ENCODE data around the gene NSDHL.

The NSDHL gene

DNA sequence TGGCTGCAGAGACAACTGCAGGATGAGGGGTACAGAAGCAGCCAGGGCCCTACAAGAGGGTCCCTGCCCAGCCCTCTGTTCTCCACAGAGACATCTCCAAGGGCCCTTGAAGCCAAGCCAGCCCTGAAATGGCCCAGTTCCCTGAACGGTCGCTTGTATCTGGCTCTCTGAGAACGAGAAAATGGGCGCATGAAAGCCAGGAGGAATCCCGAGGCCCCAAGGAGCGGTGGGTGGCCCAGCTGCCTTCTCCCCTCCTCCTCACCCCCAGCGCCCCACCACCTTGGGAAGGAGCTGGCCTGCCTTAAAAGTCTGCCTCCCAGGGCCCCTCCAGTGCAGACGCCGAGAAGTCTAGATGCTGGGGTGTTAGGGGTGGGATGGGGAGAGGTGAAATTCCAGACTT is 72.7 kb downstream of the NSDHL start:
- H3K4me2 ChIP-seq (ENCODE audit: low read depth, low read length), result no peak overlapping the region
- H4K20me1 ChIP-seq (ENCODE audit: insufficient read depth, low read length), result no peaks in the 10 kb centered on the region
- H3K4me3 ChIP-seq (ENCODE audit: low read length), result no peak overlapping the region
- no peaks in the 10 kb centered on the region for H3K36me3 ChIP-seq (replicated peaks; ENCODE audit: insufficient read depth, low read length)
- H3F3A ChIP-seq (ENCODE audit: insufficient read depth, low read length), result no peaks in the 10 kb centered on the region
- no peak for DNase-seq
- H3K79me2 ChIP-seq (ENCODE audit: low read length), result no peaks in the 10 kb centered on the region
- H3K9me2 ChIP-seq (replicated peaks; ENCODE audit: insufficient read depth, low read length), result no peaks in the 10 kb centered on the region
- H2AFZ ChIP-seq (ENCODE audit: low read length), result no peak overlapping the region
- no peak overlapping the region for H3K27ac ChIP-seq (ENCODE audit: low read length)
- no peaks in the 10 kb centered on the region for H3K4me1 ChIP-seq (ENCODE audit: low read length)
- TF ChIP-seq EZH2 (optimal IDR thresholded peaks at IDR 0.05; ENCODE audit: low read depth, low read length) (no peak), EZH2phosphoT487 (IDR thresholded peaks at IDR 0.05; ENCODE audit: low read length) (no peak)
- TF ChIP-seq, protein P1, sequence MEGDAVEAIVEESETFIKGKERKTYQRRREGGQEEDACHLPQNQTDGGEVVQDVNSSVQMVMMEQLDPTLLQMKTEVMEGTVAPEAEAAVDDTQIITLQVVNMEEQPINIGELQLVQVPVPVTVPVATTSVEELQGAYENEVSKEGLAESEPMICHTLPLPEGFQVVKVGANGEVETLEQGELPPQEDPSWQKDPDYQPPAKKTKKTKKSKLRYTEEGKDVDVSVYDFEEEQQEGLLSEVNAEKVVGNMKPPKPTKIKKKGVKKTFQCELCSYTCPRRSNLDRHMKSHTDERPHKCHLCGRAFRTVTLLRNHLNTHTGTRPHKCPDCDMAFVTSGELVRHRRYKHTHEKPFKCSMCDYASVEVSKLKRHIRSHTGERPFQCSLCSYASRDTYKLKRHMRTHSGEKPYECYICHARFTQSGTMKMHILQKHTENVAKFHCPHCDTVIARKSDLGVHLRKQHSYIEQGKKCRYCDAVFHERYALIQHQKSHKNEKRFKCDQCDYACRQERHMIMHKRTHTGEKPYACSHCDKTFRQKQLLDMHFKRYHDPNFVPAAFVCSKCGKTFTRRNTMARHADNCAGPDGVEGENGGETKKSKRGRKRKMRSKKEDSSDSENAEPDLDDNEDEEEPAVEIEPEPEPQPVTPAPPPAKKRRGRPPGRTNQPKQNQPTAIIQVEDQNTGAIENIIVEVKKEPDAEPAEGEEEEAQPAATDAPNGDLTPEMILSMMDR (IDR thresholded peaks at IDR 0.05; ENCODE audit: low read length), result no peak
- no peaks in the 10 kb centered on the region for H3K9me3 ChIP-seq (replicated peaks; ENCODE audit: insufficient read depth, low read length)
- H3K9ac ChIP-seq (ENCODE audit: low read length), result no peak overlapping the region
- H3K27me3 ChIP-seq (replicated peaks; ENCODE audit: insufficient read depth, low read length), result no peaks in the 10 kb centered on the region

DNA sequence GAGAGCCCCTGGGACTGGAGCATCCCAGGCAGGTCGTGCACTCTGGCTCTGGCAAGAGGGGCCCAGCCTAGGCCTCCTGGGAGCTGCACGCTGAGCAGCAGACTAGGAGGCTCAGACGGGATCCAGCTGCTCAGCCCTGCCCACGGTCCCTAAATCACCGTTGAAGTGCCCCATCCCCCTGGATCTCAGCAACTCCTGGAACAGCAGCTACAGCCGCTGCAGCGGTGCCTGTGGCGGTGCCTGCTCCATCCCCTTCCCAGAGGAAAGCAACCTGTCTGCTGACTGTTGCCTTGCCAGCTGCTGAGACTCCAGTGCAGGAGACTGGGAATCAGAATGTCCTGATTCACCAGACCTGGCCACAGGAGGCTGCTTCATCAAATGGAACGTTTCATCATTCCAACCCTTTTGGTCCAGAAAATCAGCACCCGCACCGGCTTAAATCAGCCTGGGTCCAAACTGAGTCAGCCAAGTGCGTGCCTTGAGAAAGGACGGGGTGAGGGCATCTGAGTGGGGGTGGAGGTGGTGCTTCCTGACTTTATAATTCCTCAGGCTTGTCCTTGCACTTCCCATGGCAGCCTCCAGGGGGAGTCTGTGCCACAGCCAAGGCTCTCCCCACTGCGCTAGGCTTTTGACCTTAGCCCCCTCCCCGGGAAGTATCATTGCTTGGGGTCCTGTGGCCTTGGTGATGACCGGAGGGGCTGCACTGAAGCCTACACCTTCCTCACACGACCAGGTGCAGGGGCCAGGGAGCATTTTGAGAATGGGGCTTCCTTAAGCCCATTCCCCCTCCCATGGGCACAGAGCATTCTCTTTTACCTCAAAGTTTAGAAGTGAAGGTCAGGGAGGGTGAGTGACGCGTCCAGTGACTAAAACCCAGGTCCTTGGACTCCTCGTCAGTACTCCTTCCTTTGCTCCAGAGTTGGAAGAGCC is 73.6 kb downstream of the NSDHL start:
- TF ChIP-seq, protein P1 (IDR thresholded peaks at IDR 0.05; ENCODE audit: low read length), result peak; percentile 61
- TF ChIP-seq EZH2phosphoT487 (IDR thresholded peaks at IDR 0.05; ENCODE audit: low read length) (no peak), EZH2 (optimal IDR thresholded peaks at IDR 0.05; ENCODE audit: low read depth, low read length) (no peak)
- H2AFZ ChIP-seq (ENCODE audit: low read length), result no peak overlapping the region
- no peak for DNase-seq
- no peaks in the 10 kb centered on the region for H3K27me3 ChIP-seq (replicated peaks; ENCODE audit: insufficient read depth, low read length)
- H3K36me3 ChIP-seq (replicated peaks; ENCODE audit: insufficient read depth, low read length), result no peaks in the 10 kb centered on the region
- no peaks in the 10 kb centered on the region for H4K20me1 ChIP-seq (ENCODE audit: insufficient read depth, low read length)
- no peaks in the 10 kb centered on the region for H3K9me3 ChIP-seq (replicated peaks; ENCODE audit: insufficient read depth, low read length)
- no peaks in the 10 kb centered on the region for H3F3A ChIP-seq (ENCODE audit: insufficient read depth, low read length)
- no peak overlapping the region for H3K27ac ChIP-seq (ENCODE audit: low read length)
- H3K9ac ChIP-seq (ENCODE audit: low read length), result no peak overlapping the region
- H3K79me2 ChIP-seq (ENCODE audit: low read length), result no peaks in the 10 kb centered on the region
- no peak overlapping the region for H3K4me3 ChIP-seq (ENCODE audit: low read length)
- no peaks in the 10 kb centered on the region for H3K4me1 ChIP-seq (ENCODE audit: low read length)
- no peaks in the 10 kb centered on the region for H3K9me2 ChIP-seq (replicated peaks; ENCODE audit: insufficient read depth, low read length)
- H3K4me2 ChIP-seq (ENCODE audit: low read depth, low read length), result no peak overlapping the region

DNA sequence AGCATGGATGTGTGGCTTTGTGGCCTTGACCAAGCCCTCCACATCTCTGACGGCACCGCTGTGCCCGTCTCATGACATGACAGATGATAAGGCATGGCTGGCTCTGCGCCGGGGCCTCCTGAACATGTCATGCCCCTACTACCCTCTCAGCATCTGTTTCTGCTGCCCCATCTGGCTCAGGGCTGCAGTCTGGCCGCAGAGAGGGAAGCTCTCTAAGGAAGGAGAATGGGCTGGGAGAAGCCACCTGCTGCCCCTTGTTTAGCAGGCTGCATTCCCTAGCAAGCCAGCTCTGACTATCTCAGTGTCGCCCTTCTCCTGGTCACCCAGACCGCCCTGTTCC is 74.2 kb downstream of the NSDHL start:
- Histone ChIP-seq H3K9me3 (replicated peaks; ENCODE audit: insufficient read depth, low read length) (no peaks in the 10 kb centered on the region), H3K27ac (ENCODE audit: low read length) (no peak overlapping the region), H3K36me3 (replicated peaks; ENCODE audit: insufficient read depth, low read length) (no peaks in the 10 kb centered on the region), H3K4me2 (ENCODE audit: low read depth, low read length) (no peak overlapping the region), H3K4me1 (ENCODE audit: low read length) (no peaks in the 10 kb centered on the region), H3K9me2 (replicated peaks; ENCODE audit: insufficient read depth, low read length) (no peaks in the 10 kb centered on the region), H3F3A (ENCODE audit: insufficient read depth, low read length) (no peaks in the 10 kb centered on the region), H3K79me2 (ENCODE audit: low read length) (no peaks in the 10 kb centered on the region), H3K27me3 (replicated peaks; ENCODE audit: insufficient read depth, low read length) (no peaks in the 10 kb centered on the region), H3K9ac (ENCODE audit: low read length) (no peak overlapping the region), H4K20me1 (ENCODE audit: insufficient read depth, low read length) (no peaks in the 10 kb centered on the region), H2AFZ (ENCODE audit: low read length) (no peak overlapping the region), H3K4me3 (ENCODE audit: low read length) (no peak overlapping the region)
- TF ChIP-seq, protein P1 (IDR thresholded peaks at IDR 0.05; ENCODE audit: low read length), result no peak
- TF ChIP-seq EZH2 (optimal IDR thresholded peaks at IDR 0.05; ENCODE audit: low read depth, low read length), result no peak
- TF ChIP-seq EZH2phosphoT487 (IDR thresholded peaks at IDR 0.05; ENCODE audit: low read length), result no peak
- no peak for DNase-seq

Data from MM.1S (cell line).